ENCODE data around the gene RNF32. TPM values are rescaled to one million over a fixed set of nuclear protein-coding genes. Genes with fewer than 3 reads are reported as not detected.
A peak's percentile ranks its signal among the peaks of the same experiment; 100 is the strongest.
"Not testable (repeated sequence)": the region's sequence is repeated elsewhere in the genome, so short reads cannot be mapped to it uniquely, and the experiment has no call there.

The RNF32 gene
- total RNA-seq, 2 donors from 2014 or later: 2.4 to 7.3 TPM

- H3K4me1 ChIP-seq (replicated peaks): no peaks in the 10 kb centered on the region
- H3K4me3 ChIP-seq: no peak overlapping the region
- H3K27me3 ChIP-seq (replicated peaks; ENCODE audit: insufficient read depth): no peaks in the 10 kb centered on the region
- 83% methylated on average over 7 of the region's 7 CpGs for WGBS
- no peak overlapping the region for H3K27ac ChIP-seq
- intact Hi-C loops (cut with DNase I): no loop called here
- DNase-seq (ENCODE audit: low spot score): no peak
- H3K36me3 ChIP-seq: no peaks in the 10 kb centered on the region
- H3K9me3 ChIP-seq: no peaks in the 10 kb centered on the region
- TF ChIP-seq POLR2AphosphoS5 (IDR thresholded peaks at IDR 0.05) (no peak), POLR2A (IDR thresholded peaks at IDR 0.05) (no peak), CTCF (IDR thresholded peaks at IDR 0.05) (no peak)
Measured at GRCh38 chr7:156635529-156636385, 4.8 kb upstream of the RNF32 start.

DNA sequence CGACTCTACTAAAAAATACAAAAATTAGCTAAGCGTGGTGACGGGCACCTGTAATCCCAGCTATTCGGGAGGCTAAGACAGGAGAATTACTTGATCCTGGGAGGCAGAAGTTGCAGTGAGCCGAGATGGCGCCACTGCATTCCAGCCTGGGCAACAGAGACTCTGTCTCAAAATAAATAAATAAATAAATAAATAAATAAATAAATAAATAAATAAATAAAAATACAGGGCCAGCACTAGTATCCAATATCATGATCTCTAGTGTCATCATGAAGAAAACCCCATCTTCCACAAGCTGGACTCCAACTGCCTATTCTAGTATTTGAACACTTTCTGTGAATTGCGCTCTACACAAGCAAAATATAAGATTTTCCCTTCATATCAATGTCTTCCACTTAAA is 3.5 kb upstream of the RNF32 start:
- H3K9me3 ChIP-seq; H3K36me3 ChIP-seq; DNase-seq (ENCODE audit: low spot score); H3K27ac ChIP-seq; H3K4me3 ChIP-seq; intact Hi-C loops (cut with DNase I); H3K27me3 ChIP-seq (replicated peaks; ENCODE audit: insufficient read depth); H3K4me1 ChIP-seq (replicated peaks): not testable (repeated sequence)
- WGBS: 98% methylated on average over 7 of the region's 7 CpGs

DNA sequence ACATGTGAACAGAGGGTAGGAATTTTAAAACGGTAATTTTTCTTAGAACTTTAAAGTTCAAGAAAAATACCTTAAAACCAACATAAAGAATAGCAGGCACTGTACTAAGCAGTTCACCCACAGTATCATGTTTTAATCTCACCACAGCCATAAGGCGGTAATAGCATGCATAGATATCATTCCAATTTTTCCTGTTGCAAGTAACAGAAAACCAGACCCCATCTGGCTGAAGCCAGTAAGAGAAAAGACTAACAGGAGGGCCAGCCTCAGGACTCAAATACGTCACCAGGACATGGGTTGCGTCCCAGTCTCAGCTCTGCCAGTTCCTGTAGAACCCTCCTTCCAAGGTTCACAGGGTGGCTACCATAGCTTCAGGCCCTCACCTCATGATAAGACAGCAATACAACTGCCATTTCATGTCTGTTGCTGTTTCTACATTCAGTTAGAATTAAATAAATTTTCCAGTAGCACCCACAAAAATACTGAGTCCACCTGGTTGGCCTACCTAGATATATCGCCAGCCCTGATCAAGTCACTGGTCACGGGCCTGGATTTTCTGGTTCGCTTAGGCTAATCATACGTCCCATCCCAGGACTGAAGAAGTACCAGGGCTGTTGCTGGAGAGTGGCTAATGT is 2.0 kb upstream of the RNF32 start:
- no peak for TF ChIP-seq POLR2AphosphoS5 (IDR thresholded peaks at IDR 0.05)
- no peak for TF ChIP-seq POLR2A (IDR thresholded peaks at IDR 0.05)
- no peak for TF ChIP-seq CTCF (IDR thresholded peaks at IDR 0.05)
- WGBS: 93% methylated on average over 8 of the region's 8 CpGs

DNA sequence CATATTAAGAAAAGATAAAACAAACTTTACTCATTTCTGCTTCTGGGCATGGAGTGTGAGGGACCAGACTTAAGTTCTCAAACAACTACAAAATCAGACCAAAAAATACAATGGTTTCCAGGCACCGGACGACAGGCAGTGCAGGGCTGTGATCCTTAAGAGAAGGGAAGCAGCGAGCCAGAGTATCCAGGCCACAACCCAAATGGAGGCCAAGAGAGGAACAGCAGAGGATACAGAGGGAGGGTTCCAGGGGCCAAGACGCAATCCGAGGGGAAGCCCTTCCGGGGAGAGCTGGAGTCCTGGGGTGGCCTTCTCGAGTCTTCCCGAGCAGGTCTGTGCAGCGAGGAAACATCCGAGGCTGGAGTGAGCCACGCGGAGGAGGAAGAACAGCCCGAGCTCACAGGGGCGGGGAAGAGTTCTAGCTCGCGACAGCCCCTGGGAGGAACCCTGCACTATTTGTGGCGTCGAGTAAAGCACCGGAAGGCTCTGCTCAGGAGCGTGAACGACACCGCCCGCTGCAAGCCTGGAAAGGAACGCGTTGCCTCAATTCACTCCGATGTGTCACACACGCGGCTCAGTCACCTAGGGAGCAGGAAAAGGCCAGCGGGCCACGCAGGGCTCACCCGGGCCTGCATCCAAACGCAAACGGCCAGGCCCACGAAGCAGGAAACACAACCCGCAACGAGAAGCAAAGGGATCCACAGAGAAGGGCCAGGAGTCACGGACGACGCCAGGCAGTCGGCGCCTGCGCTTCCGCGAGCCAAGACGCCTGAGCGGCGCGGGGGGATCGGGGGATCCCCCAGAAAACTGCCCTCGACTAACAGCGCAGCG is 933 bp upstream of the RNF32 start:
- Histone ChIP-seq H3K4me1 (replicated peaks) (no peaks in the 10 kb centered on the region), H3K9me3 (no peaks in the 10 kb centered on the region), H3K36me3 (no peaks in the 10 kb centered on the region), H3K27me3 (replicated peaks; ENCODE audit: insufficient read depth) (no peaks in the 10 kb centered on the region), H3K4me3 (peak overlapping the region; percentile 83 to 85), H3K27ac (peak overlapping the region; percentile 82 to 84)
- WGBS: 64% methylated on average over 52 of the region's 52 CpGs
- no peak for DNase-seq (ENCODE audit: low spot score)
- no peak for TF ChIP-seq CTCF (IDR thresholded peaks at IDR 0.05)
- TF ChIP-seq POLR2AphosphoS5 (IDR thresholded peaks at IDR 0.05): no peak
- no peak for TF ChIP-seq POLR2A (IDR thresholded peaks at IDR 0.05)
- intact Hi-C loops (cut with DNase I): no loop called here

More for the DNA sequence above, 2.0 kb upstream of the RNF32 start:
- no peak overlapping the region for H3K27ac ChIP-seq
- H3K4me1 ChIP-seq (replicated peaks): no peaks in the 10 kb centered on the region
- H3K36me3 ChIP-seq: no peaks in the 10 kb centered on the region
- H3K9me3 ChIP-seq: no peaks in the 10 kb centered on the region
- H3K4me3 ChIP-seq: no peak overlapping the region
- no peak for DNase-seq (ENCODE audit: low spot score)
- intact Hi-C loops (cut with DNase I): no loop called here
- no peaks in the 10 kb centered on the region for H3K27me3 ChIP-seq (replicated peaks; ENCODE audit: insufficient read depth)

DNA sequence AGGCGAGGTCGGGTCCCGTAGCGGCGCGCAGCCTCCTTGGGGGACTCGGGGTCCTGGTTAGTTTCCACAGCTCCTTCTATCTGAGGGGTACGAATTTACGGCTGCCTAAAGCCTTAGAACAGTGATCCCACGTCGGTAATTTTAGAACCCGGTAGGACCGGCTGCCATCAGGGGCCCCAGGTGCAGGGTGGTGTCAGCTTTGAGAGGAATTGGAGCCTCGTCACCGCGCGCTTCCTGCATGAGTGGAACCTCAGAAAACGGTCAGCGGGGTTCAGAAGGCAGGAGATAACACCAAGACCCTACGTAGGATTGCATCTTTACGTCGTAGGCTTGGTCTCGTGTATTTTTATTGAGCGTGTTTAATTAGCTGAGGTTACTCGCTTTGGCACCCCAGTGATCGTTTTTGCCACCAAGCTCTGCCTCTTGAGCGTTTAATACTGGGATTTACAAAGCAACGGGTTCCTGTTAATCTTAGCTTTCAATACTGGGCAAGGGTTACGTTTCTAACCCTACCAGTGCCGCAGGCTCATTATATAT is 443 bp downstream of the RNF32 start:
- intact Hi-C loops (cut with DNase I): no loop called here
- WGBS: 3% methylated on average over 28 of the region's 30 CpGs

More for the DNA sequence above, 443 bp downstream of the RNF32 start:
- TF ChIP-seq POLR2AphosphoS5 (IDR thresholded peaks at IDR 0.05) (no peak), POLR2A (IDR thresholded peaks at IDR 0.05) (no peak)
- no peaks in the 10 kb centered on the region for H3K9me3 ChIP-seq
- DNase-seq (ENCODE audit: low spot score): peak; percentile 30
- H3K4me1 ChIP-seq (replicated peaks): no peaks in the 10 kb centered on the region
- peak overlapping the region; percentile 82 to 84 for H3K27ac ChIP-seq
- peak overlapping the region; percentile 83 to 85 for H3K4me3 ChIP-seq
- H3K27me3 ChIP-seq (replicated peaks; ENCODE audit: insufficient read depth): no peaks in the 10 kb centered on the region
- H3K36me3 ChIP-seq: no peaks in the 10 kb centered on the region
